Activated T-helper 9 cell treated with anti-CD3 and anti-CD28 coated beads, Interleukin-2, amount 50 U/mL, for 16 hours (primary cell): ENCODE data around the gene HCRTR1.
A peak's percentile ranks its signal among the peaks of the same experiment; 100 is the strongest.
"Not testable (repeated sequence)": the region's sequence is repeated elsewhere in the genome, so short reads cannot be mapped to it uniquely, and the experiment has no call there.

Experiments
- DNase-seq: peaks from one replicate; pipeline ENCODE4 v3.0.0-alpha.2; 2020; ENCODE audit warnings: low read depth

HCRTR1 gene

GRCh38 chr1:31581821-31582810 is 35.4 kb upstream of the HCRTR1 start:
- DNase-seq, result no peak

DNA sequence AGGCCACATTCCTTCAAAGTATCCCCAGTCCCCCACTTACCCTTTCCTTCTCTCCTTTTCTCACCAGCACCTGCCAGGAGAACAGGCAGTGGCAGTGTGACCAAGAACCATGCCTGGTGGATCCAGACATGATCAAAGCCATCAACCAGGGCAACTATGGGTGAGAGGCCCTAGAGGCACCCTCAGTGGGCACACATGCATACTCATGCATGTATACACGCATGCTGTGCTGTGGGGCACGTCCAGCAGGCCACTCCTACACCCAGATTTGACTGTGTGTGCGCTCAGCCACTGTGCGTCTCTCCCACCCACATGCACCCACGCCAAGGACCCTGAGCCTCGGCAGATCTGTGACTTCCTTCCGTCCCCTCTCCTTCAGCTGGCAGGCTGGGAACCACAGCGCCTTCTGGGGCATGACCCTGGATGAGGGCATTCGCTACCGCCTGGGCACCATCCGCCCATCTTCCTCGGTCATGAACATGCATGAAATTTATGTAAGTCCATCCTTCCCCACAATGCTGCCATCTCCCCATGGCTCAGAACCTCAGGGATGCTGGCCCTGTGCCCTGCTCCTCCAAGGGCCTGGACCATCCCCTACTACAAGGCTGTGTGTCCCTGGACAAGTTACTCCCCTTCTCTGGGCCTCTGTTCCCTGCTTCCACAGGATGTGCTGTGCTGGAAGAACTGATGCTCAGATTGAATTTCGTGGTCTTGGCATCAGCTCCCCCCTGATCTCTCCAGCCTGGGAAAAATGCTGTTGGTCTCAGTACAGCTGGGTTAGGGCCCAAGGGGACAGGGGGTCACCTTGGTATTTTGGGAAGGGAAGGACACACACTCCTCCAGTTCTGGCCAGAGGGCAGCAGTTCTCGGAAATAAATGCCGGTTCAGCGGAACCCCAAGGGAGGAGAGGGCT is 34.2 kb upstream of the HCRTR1 start:
- no peak for DNase-seq

DNA sequence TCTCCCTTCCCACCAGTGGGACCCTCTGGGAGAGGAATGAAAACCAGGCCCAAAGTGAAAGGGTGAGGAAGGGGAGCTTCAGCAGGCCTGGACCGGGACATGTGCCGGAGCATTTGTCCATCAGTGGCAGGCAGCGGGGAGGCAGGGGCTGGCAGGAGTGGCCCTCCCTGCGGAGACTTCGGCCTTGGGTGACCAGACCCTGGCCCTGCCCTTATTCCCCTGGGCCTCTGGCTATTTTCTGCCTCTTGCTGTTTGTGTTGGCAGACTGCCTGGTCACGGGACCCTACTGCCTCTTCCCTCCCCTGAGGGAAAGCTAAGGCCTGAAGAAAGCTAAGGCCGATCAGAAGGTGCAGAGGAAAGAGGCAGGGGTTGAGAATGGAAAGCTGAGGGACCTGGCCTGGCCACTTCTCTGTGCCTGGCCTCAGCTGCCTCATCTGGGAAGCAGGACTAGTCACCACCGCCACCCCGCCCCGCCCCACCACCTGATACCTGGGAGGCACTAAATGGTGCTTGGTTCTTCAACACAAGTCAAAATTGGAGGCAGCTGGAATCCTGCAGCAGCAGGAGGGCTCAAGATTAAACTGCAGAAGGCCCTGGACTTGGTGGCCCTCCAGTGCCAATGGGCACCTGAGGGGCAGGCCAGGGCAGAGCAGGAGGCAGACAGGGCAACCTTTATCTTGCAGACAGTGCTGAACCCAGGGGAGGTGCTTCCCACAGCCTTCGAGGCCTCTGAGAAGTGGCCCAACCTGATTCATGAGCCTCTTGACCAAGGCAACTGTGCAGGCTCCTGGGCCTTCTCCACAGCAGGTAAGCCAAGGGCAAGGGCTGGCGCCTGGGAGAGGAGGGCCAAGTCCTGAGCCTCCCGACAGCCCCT is 33.3 kb upstream of the HCRTR1 start:
- no peak for DNase-seq

GRCh38 chr1:31584869-31585735 is 32.4 kb upstream of the HCRTR1 start:
- DNase-seq, result no peak

DNA sequence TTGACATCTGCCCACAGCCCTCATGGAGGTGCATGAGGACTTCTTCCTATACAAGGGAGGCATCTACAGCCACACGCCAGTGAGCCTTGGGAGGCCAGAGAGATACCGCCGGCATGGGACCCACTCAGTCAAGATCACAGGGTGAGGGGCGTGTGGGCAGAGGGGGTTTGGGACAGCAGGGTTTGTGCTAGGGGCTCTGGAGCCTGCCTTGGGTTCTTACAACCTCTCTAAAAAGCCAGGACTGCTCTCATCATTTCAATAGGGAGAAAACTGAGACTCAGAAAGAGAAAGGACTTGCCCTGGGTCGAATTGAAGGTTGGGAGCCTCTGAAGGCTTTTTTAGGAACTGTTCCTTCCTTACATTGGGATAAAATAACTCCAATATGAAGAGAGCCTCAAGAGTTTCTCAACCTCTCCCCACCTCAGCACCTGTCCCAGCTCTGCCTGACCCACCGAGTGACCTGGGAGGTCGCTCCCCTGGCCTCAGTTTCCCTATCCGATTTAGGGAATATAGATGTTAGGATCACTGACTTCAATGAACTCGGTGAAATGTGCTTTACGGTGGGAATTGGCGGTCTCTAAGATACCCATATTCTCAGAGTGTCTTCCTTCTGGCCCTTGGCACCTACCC is 31.6 kb upstream of the HCRTR1 start:
- DNase-seq, result no peak

GRCh38 chr1:31586376-31587327 is 30.8 kb upstream of the HCRTR1 start:
- no peak for DNase-seq

DNA sequence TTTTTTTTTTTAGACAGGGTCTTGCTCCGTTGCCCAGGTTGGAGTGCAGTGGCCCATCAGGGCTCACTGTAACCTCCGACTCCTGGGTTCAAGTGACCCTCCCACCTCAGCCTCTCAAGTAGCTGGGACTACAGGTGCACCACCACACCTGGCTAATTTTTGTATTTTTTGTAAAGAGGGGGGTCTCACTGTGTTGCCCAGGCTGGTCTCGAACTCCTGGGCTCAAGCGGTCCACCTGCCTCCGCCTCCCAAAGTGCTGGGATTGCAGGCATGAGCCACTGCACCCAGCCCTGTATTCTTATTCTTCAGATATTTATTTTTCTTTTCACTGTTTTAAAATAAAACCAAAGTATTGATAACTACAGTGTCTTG is 30.2 kb upstream of the HCRTR1 start:
- DNase-seq, result not testable (repeated sequence)

DNA sequence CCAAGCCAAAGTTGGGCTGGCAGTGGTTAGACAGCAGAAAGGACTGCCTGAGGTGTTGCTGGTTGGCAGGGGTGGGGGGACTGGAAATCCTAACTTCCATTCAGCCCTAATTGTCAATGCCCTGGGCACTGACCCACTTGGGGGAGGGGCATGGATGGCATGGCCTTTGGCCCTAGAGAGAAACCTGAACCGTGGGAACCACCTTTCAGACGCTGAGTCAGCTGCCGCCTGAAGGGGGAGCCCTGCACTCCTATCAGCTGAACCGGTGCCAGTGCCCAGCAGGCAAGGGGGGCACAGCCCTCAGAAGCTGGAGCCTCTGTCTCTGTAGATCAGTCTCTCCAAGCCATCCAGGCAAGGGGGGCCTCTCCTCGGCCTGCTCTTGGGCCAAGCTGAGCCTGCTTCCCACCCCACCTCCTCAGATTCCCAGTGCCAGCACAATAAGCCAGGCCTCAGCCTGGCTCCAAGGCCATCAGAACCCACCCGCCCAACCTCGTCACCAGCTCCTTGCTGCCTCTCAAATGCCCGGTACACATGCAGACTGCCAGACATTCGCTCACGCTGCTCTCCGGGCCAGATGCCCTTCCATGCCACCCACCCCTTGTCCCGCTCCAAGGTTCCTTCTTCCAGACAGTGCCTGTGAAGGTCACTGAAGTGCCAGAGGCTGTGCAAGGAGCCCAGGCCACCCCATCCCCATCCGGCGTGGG is 29.6 kb upstream of the HCRTR1 start:
- peak; percentile 11 for DNase-seq

DNA sequence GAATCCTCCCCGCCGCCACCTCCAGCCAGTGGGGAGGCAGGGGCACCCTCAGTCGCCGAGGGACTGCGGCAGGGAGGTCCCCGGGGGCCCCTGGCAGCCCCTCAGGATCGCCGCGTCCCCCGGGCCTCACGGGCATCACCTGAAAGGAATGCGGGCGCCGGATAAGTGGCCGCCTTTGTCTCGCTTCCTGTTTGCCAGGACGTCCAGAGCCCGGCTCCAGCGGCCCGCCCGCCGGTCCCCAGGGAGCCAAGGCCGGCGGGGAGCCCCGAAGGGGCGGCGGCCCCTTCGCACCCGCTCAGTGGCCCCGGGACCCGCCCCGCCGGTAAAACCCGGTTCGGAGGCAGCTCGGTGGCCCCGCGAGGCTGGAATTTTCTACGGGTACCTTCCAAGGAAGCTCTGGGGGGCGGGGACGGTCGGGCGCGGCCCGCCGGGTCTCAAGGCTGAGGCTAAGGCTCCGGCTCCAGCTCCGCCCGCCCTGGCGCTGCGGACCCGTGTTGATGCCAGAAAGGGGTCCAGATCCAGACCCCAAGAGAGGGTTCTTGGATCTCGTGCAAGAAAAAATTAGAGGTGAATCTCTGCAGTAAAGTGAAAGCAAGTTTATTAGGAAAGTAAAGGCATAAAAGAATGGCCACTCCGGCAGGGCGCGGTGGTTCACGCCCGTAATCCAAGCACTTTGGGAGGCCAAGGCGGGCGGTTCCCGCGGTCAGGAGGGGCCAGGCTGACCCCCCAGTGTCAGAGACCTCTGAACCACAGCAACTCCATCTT is 28.6 kb upstream of the HCRTR1 start:
- DNase-seq, result no peak

DNA sequence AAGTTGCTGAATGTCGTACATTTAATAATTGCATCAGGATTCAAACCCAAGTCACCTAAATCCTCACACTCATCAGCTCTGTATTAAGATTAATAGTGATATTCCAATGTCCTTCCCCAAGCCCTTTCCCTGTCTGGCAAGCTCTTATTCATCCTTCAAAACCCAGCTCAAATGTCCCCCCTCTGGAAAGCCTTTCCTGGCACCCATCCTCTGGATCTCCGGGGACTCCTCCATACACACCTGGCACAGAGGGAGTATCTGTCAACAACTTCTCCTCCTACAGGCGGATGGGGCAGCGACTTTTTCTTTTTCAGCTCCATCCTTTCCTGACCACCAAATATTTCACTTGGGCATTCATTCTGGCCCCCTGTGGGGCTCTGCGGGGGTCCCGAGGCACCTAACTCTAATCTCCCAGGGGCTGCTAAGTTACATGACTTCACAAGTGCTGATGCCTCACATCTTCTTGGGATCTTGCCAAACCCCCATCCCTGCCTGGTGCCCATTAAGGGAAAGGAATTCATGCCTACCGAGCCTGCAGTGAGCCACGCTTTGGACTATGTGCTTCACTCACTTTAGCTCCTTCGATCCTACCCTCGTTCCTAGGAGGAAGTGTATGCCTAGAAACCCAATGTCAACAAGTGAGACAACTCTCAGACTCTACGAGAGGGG is 25.9 kb upstream of the HCRTR1 start:
- DNase-seq, result no peak

GRCh38 chr1:31592132-31592531 is 25.4 kb upstream of the HCRTR1 start:
- no peak for DNase-seq

DNA sequence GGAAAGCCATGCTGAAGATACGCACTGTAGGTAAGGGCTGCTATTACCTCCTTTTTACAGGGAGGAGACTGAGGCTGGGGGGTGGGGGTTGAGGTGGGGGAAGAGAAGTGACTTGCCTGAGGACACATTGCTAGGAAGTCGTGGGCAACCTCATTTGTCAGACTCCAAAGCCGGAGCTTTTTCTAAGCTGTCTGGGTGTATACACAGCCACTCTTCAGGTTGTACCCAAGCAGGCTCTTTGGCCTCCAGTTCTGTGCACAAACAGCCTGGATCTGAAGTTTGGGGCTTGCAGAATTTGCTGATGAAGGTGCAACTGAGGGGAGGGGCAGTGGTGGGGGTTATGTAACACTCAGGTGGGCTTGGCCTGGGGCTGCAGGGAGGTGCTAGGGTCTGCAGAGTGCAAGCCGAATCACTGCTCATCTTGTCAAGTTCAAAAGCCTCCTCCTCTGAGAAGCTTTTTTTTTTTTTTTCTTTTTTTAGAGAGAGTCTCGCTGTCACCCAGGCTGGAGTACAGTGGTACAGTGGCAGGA is 24.3 kb upstream of the HCRTR1 start:
- no peak for DNase-seq

DNA sequence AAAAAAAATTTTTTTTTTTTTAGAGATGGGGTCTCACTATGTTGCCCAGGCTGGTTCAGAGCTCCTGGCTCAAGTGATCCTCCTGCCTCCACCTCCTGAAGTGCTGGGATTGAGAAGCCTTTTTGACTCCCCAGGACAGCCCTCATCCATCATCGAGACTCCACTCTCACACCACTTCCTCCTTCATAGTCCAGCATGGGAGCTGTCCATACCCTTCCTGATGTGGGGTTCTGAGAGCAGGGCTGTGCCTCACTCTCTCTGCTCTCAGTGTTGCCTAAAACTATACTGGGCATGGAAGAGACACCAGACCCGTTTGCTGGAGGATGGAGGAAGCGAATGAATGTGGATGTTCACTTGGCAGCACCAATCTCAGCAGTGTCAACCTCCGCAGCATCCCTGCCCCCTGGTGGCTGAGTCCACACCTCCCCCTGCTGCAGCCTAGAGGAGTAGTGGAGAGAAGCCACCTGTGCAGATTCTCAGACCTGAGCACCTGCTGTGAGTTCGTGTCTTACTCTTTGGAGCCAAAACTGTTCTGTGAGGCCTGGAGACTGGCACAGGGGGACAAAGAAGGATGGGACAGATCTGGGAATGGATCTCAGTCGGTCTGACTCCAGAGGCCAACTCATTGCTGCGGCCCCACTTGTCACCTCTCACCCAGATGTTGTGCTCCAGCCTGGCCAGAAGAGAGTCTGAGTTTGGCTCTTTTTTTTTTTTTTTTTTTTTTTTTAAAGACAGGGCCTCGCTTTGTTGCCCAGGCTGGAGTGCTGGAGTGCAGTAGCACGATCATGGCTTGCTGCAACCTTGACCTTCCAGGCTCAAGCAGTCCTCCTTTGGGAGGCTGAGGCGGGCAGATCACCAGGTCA is 23.5 kb upstream of the HCRTR1 start:
- peak; percentile 57 for DNase-seq

GRCh38 chr1:31595836-31596736 is 21.4 kb upstream of the HCRTR1 start:
- DNase-seq, result no peak

- no peak for DNase-seq
Observed at GRCh38 chr1:31596737-31597097, 20.8 kb upstream of the HCRTR1 start.
